ENCODE results near the gene SEPTIN5.

DNA sequence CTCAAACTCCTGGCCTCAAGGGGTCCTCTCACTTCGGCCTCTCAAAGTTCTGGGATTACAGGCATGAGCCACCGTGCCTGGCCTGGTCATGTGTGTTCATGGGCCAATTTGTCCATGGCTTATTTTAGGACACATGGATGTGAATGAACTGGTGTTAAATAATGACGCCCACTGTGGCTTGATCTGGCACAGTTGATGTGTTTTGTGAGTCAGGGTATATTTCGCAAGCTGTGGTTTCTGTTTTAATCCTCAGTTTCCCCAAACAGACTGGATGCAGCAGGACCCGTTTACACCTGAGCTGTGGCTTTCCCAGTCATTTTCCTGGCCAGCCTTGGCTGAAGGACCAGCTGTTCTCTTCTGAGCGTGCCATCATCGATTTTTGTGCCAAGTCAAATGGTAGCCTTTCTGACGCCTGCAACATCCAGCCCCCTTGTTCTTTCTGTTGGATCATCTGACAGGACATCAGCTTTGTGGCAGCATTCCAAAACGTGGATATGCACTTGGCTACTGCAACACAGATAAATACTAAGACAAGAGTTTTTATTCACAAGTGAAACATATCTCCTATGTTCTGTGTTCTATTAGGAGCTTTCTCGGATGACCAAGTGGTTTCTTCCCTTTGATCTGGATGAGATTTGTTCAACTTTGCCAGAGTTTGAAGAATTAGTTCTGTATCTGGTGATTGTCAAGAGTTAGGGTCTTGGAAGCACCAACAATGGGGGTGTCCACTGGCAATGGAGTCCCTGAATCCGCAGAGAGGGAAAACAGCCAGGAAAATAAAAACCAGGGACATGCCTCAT lies 40.0 kb upstream of the SEPTIN5 start:
- TF ChIP-seq EZH2phosphoT487 (IDR thresholded peaks at IDR 0.05; ENCODE audit: unreplicated experiment) (no peak), EZH2 (IDR thresholded peaks at IDR 0.05; ENCODE audit: low read depth, unreplicated experiment) (no peak), POLR2AphosphoS5 (IDR thresholded peaks at IDR 0.05; ENCODE audit: low read depth) (no peak), JUNB (IDR thresholded peaks at IDR 0.05; ENCODE audit: unreplicated experiment) (no peak), ZNF114 (CRISPR knock-in tag; IDR thresholded peaks at IDR 0.05) (no peak), CREB1 (CRISPR knock-in tag; IDR thresholded peaks at IDR 0.05; ENCODE audit: low read depth) (no peak), ZNF331 (CRISPR knock-in tag; IDR thresholded peaks at IDR 0.05; ENCODE audit: low read depth) (no peak)
- TF ChIP-seq, protein P1, sequence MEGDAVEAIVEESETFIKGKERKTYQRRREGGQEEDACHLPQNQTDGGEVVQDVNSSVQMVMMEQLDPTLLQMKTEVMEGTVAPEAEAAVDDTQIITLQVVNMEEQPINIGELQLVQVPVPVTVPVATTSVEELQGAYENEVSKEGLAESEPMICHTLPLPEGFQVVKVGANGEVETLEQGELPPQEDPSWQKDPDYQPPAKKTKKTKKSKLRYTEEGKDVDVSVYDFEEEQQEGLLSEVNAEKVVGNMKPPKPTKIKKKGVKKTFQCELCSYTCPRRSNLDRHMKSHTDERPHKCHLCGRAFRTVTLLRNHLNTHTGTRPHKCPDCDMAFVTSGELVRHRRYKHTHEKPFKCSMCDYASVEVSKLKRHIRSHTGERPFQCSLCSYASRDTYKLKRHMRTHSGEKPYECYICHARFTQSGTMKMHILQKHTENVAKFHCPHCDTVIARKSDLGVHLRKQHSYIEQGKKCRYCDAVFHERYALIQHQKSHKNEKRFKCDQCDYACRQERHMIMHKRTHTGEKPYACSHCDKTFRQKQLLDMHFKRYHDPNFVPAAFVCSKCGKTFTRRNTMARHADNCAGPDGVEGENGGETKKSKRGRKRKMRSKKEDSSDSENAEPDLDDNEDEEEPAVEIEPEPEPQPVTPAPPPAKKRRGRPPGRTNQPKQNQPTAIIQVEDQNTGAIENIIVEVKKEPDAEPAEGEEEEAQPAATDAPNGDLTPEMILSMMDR (conservative IDR thresholded peaks at IDR 0.05; ENCODE audit: low read depth in 2 of 2): no peak
- TF ChIP-seq, protein P2, sequence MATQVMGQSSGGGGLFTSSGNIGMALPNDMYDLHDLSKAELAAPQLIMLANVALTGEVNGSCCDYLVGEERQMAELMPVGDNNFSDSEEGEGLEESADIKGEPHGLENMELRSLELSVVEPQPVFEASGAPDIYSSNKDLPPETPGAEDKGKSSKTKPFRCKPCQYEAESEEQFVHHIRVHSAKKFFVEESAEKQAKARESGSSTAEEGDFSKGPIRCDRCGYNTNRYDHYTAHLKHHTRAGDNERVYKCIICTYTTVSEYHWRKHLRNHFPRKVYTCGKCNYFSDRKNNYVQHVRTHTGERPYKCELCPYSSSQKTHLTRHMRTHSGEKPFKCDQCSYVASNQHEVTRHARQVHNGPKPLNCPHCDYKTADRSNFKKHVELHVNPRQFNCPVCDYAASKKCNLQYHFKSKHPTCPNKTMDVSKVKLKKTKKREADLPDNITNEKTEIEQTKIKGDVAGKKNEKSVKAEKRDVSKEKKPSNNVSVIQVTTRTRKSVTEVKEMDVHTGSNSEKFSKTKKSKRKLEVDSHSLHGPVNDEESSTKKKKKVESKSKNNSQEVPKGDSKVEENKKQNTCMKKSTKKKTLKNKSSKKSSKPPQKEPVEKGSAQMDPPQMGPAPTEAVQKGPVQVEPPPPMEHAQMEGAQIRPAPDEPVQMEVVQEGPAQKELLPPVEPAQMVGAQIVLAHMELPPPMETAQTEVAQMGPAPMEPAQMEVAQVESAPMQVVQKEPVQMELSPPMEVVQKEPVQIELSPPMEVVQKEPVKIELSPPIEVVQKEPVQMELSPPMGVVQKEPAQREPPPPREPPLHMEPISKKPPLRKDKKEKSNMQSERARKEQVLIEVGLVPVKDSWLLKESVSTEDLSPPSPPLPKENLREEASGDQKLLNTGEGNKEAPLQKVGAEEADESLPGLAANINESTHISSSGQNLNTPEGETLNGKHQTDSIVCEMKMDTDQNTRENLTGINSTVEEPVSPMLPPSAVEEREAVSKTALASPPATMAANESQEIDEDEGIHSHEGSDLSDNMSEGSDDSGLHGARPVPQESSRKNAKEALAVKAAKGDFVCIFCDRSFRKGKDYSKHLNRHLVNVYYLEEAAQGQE (IDR thresholded peaks at IDR 0.05; ENCODE audit: unreplicated experiment): no peak
- TF ChIP-seq, protein P3, sequence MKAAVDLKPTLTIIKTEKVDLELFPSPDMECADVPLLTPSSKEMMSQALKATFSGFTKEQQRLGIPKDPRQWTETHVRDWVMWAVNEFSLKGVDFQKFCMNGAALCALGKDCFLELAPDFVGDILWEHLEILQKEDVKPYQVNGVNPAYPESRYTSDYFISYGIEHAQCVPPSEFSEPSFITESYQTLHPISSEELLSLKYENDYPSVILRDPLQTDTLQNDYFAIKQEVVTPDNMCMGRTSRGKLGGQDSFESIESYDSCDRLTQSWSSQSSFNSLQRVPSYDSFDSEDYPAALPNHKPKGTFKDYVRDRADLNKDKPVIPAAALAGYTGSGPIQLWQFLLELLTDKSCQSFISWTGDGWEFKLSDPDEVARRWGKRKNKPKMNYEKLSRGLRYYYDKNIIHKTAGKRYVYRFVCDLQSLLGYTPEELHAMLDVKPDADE (IDR thresholded peaks at IDR 0.05): no peak
- TF ChIP-seq, protein P4, sequence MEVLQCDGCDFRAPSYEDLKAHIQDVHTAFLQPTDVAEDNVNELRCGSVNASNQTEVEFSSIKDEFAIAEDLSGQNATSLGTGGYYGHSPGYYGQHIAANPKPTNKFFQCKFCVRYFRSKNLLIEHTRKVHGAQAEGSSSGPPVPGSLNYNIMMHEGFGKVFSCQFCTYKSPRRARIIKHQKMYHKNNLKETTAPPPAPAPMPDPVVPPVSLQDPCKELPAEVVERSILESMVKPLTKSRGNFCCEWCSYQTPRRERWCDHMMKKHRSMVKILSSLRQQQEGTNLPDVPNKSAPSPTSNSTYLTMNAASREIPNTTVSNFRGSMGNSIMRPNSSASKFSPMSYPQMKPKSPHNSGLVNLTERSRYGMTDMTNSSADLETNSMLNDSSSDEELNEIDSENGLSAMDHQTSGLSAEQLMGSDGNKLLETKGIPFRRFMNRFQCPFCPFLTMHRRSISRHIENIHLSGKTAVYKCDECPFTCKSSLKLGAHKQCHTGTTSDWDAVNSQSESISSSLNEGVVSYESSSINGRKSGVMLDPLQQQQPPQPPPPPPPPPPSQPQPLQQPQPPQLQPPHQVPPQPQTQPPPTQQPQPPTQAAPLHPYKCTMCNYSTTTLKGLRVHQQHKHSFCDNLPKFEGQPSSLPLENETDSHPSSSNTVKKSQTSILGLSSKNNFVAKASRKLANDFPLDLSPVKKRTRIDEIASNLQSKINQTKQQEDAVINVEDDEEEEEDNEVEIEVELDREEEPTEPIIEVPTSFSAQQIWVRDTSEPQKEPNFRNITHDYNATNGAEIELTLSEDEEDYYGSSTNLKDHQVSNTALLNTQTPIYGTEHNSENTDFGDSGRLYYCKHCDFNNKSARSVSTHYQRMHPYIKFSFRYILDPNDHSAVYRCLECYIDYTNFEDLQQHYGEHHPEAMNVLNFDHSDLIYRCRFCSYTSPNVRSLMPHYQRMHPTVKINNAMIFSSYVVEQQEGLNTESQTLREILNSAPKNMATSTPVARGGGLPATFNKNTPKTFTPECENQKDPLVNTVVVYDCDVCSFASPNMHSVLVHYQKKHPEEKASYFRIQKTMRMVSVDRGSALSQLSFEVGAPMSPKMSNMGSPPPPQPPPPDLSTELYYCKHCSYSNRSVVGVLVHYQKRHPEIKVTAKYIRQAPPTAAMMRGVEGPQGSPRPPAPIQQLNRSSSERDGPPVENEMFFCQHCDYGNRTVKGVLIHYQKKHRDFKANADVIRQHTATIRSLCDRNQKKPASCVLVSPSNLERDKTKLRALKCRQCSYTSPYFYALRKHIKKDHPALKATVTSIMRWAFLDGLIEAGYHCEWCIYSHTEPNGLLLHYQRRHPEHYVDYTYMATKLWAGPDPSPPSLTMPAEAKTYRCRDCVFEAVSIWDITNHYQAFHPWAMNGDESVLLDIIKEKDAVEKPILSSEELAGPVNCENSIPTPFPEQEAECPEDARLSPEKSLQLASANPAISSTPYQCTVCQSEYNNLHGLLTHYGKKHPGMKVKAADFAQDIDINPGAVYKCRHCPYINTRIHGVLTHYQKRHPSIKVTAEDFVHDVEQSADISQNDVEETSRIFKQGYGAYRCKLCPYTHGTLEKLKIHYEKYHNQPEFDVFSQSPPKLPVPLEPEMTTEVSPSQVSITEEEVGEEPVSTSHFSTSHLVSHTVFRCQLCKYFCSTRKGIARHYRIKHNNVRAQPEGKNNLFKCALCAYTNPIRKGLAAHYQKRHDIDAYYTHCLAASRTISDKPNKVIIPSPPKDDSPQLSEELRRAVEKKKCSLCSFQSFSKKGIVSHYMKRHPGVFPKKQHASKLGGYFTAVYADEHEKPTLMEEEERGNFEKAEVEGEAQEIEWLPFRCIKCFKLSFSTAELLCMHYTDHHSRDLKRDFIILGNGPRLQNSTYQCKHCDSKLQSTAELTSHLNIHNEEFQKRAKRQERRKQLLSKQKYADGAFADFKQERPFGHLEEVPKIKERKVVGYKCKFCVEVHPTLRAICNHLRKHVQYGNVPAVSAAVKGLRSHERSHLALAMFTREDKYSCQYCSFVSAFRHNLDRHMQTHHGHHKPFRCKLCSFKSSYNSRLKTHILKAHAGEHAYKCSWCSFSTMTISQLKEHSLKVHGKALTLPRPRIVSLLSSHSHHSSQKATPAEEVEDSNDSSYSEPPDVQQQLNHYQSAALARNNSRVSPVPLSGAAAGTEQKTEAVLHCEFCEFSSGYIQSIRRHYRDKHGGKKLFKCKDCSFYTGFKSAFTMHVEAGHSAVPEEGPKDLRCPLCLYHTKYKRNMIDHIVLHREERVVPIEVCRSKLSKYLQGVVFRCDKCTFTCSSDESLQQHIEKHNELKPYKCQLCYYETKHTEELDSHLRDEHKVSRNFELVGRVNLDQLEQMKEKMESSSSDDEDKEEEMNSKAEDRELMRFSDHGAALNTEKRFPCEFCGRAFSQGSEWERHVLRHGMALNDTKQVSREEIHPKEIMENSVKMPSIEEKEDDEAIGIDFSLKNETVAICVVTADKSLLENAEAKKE (CRISPR knock-in tag; IDR thresholded peaks at IDR 0.05): no peak
